ENCODE measurements around the gene SLC1A7. TPM values are rescaled to one million over a fixed set of nuclear protein-coding genes. Genes with fewer than 3 reads are reported as not detected.

The SLC1A7 gene
- total and polyA plus RNA-seq, 2 of the 13 experiments (the other 11 are each of a cell fraction or from before 2014, with no cell fraction given) = 0.04 to 2.0 TPM

DNA sequence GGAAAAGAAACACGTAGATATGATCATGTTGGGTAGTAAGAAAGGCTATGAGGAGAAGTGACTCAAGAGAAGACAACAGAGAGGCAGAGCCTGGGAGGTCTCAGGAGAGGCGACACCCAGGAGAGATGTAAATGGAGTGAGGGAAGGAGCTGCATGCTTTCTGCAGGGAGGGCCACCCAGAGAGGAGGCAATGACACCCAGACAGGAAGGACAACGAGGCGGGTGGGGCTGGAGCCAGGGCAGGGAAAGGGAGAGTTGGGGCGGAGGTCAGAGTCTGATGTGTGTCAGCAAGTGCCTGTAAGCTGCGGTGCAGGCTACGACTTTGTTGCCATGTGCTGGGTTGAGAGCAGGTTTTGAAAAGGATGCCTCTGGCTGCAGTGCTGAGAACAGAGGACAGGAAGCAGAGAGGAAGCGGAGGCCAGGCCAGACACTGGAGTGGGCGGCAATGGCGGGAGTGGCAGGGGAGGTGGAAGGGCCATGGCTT is 31.3 kb downstream of the SLC1A7 start (continued):
- TF ChIP-seq, protein P1, sequence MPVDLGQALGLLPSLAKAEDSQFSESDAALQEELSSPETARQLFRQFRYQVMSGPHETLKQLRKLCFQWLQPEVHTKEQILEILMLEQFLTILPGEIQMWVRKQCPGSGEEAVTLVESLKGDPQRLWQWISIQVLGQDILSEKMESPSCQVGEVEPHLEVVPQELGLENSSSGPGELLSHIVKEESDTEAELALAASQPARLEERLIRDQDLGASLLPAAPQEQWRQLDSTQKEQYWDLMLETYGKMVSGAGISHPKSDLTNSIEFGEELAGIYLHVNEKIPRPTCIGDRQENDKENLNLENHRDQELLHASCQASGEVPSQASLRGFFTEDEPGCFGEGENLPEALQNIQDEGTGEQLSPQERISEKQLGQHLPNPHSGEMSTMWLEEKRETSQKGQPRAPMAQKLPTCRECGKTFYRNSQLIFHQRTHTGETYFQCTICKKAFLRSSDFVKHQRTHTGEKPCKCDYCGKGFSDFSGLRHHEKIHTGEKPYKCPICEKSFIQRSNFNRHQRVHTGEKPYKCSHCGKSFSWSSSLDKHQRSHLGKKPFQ (CRISPR knock-in tag; IDR thresholded peaks at IDR 0.05; ENCODE audit: insufficient replicate concordance) = peak; percentile 15
- TF ChIP-seq SOX5 (CRISPR knock-in tag; IDR thresholded peaks at IDR 0.05; ENCODE audit: borderline replicate concordance) (peak; percentile 51; the same call in 1 of the 2 replicates), ELF4 (CRISPR knock-in tag; IDR thresholded peaks at IDR 0.05; ENCODE audit: borderline replicate concordance) (0 out of 2 replicates have a peak, but pooled peaks have one; percentile 2), SNAPC2 (CRISPR knock-in tag; IDR thresholded peaks at IDR 0.05) (0 out of 2 replicates have a peak, but pooled peaks have one; percentile 24), KLF9 (CRISPR knock-in tag; IDR thresholded peaks at IDR 0.05; ENCODE audit: low read depth) (no peak), PITX1 (CRISPR knock-in tag; IDR thresholded peaks at IDR 0.05) (peak; percentile 21; the same call in 1 of the 2 replicates), GLI4 (CRISPR knock-in tag; IDR thresholded peaks at IDR 0.05; ENCODE audit: borderline replicate concordance) (0 out of 2 replicates have a peak, but pooled peaks have one; percentile 37), RBAK (CRISPR knock-in tag; IDR thresholded peaks at IDR 0.05) (peak; percentile 89), HDAC1 (CRISPR knock-in tag; IDR thresholded peaks at IDR 0.05) (peak; percentile 82), DPF2 (CRISPR knock-in tag; IDR thresholded peaks at IDR 0.05; ENCODE audit: borderline replicate concordance, low read depth) (peak; percentile 23; the same call in 1 of the 2 replicates), ZMYM4 (CRISPR knock-in tag; IDR thresholded peaks at IDR 0.05) (peak; percentile 8; the same call in 1 of the 2 replicates)
- TF ChIP-seq, protein P2, sequence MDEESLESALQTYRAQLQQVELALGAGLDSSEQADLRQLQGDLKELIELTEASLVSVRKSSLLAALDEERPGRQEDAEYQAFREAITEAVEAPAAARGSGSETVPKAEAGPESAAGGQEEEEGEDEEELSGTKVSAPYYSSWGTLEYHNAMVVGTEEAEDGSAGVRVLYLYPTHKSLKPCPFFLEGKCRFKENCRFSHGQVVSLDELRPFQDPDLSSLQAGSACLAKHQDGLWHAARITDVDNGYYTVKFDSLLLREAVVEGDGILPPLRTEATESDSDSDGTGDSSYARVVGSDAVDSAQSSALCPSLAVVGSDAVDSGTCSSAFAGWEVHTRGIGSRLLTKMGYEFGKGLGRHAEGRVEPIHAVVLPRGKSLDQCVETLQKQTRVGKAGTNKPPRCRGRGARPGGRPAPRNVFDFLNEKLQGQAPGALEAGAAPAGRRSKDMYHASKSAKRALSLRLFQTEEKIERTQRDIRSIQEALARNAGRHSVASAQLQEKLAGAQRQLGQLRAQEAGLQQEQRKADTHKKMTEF (CRISPR knock-in tag; IDR thresholded peaks at IDR 0.05) = peak; percentile 24; the same call in 1 of the 2 replicates
- TF ChIP-seq, protein P3, sequence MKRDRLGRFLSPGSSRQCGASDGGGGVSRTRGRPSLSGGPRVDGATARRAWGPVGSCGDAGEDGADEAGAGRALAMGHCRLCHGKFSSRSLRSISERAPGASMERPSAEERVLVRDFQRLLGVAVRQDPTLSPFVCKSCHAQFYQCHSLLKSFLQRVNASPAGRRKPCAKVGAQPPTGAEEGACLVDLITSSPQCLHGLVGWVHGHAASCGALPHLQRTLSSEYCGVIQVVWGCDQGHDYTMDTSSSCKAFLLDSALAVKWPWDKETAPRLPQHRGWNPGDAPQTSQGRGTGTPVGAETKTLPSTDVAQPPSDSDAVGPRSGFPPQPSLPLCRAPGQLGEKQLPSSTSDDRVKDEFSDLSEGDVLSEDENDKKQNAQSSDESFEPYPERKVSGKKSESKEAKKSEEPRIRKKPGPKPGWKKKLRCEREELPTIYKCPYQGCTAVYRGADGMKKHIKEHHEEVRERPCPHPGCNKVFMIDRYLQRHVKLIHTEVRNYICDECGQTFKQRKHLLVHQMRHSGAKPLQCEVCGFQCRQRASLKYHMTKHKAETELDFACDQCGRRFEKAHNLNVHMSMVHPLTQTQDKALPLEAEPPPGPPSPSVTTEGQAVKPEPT (CRISPR knock-in tag; IDR thresholded peaks at IDR 0.05; ENCODE audit: low read depth) = peak; percentile 31; the same call in 1 of the 2 replicates
- TF ChIP-seq, protein P4, sequence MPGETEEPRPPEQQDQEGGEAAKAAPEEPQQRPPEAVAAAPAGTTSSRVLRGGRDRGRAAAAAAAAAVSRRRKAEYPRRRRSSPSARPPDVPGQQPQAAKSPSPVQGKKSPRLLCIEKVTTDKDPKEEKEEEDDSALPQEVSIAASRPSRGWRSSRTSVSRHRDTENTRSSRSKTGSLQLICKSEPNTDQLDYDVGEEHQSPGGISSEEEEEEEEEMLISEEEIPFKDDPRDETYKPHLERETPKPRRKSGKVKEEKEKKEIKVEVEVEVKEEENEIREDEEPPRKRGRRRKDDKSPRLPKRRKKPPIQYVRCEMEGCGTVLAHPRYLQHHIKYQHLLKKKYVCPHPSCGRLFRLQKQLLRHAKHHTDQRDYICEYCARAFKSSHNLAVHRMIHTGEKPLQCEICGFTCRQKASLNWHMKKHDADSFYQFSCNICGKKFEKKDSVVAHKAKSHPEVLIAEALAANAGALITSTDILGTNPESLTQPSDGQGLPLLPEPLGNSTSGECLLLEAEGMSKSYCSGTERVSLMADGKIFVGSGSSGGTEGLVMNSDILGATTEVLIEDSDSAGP (CRISPR knock-in tag; IDR thresholded peaks at IDR 0.05; ENCODE audit: borderline replicate concordance) = peak; percentile 70; the same call in 1 of the 2 replicates
- TF ChIP-seq, protein P5, sequence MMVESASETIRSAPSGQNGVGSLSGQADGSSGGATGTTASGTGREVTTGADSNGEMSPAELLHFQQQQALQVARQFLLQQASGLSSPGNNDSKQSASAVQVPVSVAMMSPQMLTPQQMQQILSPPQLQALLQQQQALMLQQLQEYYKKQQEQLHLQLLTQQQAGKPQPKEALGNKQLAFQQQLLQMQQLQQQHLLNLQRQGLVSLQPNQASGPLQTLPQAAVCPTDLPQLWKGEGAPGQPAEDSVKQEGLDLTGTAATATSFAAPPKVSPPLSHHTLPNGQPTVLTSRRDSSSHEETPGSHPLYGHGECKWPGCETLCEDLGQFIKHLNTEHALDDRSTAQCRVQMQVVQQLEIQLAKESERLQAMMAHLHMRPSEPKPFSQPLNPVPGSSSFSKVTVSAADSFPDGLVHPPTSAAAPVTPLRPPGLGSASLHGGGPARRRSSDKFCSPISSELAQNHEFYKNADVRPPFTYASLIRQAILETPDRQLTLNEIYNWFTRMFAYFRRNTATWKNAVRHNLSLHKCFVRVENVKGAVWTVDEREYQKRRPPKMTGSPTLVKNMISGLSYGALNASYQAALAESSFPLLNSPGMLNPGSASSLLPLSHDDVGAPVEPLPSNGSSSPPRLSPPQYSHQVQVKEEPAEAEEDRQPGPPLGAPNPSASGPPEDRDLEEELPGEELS (CRISPR knock-in tag; IDR thresholded peaks at IDR 0.05) = peak; percentile 70
- TF ChIP-seq, protein P6, sequence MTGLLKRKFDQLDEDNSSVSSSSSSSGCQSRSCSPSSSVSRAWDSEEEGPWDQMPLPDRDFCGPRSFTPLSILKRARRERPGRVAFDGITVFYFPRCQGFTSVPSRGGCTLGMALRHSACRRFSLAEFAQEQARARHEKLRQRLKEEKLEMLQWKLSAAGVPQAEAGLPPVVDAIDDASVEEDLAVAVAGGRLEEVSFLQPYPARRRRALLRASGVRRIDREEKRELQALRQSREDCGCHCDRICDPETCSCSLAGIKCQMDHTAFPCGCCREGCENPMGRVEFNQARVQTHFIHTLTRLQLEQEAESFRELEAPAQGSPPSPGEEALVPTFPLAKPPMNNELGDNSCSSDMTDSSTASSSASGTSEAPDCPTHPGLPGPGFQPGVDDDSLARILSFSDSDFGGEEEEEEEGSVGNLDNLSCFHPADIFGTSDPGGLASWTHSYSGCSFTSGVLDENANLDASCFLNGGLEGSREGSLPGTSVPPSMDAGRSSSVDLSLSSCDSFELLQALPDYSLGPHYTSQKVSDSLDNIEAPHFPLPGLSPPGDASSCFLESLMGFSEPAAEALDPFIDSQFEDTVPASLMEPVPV (CRISPR knock-in tag; IDR thresholded peaks at IDR 0.05) = no peak

All from HepG2 (cell line).